CD1c-positive myeloid dendritic cell (primary cell): Measurements from ENCODE around the gene TACSTD2.
"Not testable (repeated sequence)": the region's sequence is repeated elsewhere in the genome, so short reads cannot be mapped to it uniquely, and the experiment has no call there.

ENCODE experiments used
- DNase-seq: peaks from one replicate; pipeline ENCODE4 v3.0.0-alpha.2; 2016; ENCODE audit errors: extremely low spot score

TACSTD2 gene

GRCh38 chr1:58566339-58566738 lies 10.7 kb downstream of the TACSTD2 start:
- DNase-seq = no peak

- not testable (repeated sequence) for DNase-seq
Measured at GRCh38 chr1:58563715-58564114, 13.3 kb downstream of the TACSTD2 start.

GRCh38 chr1:58561633-58562032 lies 15.4 kb downstream of the TACSTD2 start:
- peak; percentile 87 for DNase-seq

GRCh38 chr1:58555393-58555792 lies 21.7 kb downstream of the TACSTD2 start:
- no peak for DNase-seq

- DNase-seq = no peak
Measured at GRCh38 chr1:58551186-58552140, 25.6 kb downstream of the TACSTD2 start.

- not testable (repeated sequence) for DNase-seq
Measured at GRCh38 chr1:58549291-58549690, 27.8 kb downstream of the TACSTD2 start.

GRCh38 chr1:58548371-58548770 lies 28.7 kb downstream of the TACSTD2 start:
- DNase-seq = no peak

GRCh38 chr1:58546520-58547308 lies 30.3 kb downstream of the TACSTD2 start, which contains the start of gene OMA1:
Gene OMA1, minus strand, starts transcription at chr1:58546726. Its CDS starts 7,432 bp downstream, at chr1:58539294.
- peak; percentile 99 for DNase-seq

- DNase-seq = peak; percentile 86
Measured at GRCh38 chr1:58545591-58546519, 31.2 kb downstream of the TACSTD2 start.

GRCh38 chr1:58543260-58543659 lies 33.8 kb downstream of the TACSTD2 start:
- no peak for DNase-seq

- no peak for DNase-seq
Measured at GRCh38 chr1:58539553-58539952, 37.5 kb downstream of the TACSTD2 start.

GRCh38 chr1:58538821-58539220 lies 38.2 kb downstream of the TACSTD2 start:
- DNase-seq = no peak

GRCh38 chr1:58531842-58532241 lies 45.2 kb downstream of the TACSTD2 start:
- peak; percentile 26 for DNase-seq

- DNase-seq = no peak
Measured at GRCh38 chr1:58529284-58529683, 47.8 kb downstream of the TACSTD2 start.

- no peak for DNase-seq
Measured at GRCh38 chr1:58528518-58528917, 48.5 kb downstream of the TACSTD2 start.
